Measurements from ENCODE around the gene C22orf15.

GRCh38 chr22:23722160-23722559 is 40.6 kb upstream of the C22orf15 start:
- no peak for TF ChIP-seq POLR2A (IDR thresholded peaks at IDR 0.05)
- TF ChIP-seq CTCF (IDR thresholded peaks at IDR 0.05) = no peak
